Measurements from ENCODE around the gene SOX15.

The SOX15 gene

DNA sequence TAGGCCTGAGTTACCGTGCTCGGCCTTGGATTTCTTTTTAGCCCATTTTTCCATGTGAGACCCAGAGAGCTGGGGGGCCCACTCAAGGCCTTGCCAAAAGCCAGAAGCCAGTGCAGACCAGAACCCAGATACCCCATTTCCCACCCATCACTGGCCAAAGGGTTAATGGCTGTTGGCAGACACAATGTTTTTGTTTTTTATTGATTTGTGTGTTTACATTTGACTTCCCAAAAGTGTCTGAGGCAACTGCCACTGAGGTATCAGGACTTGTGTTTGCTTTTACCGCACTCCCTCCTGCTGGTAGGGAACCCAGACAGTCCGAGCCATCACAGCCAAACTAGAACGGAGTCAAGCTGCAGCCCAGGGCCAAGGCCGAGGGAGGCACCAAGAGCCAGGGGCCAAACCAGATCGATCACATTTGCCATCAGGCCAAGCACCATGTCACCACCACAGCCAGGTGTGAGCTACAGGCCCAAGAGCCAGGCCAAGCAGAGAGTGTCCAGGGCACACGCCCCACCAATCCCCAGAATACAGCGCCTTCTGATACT is 48.7 kb downstream of the SOX15 start:
- TF ChIP-seq SNAI2 (CRISPR knock-in tag; IDR thresholded peaks at IDR 0.05) = no peak
- TF ChIP-seq ZNF70 (CRISPR knock-in tag; IDR thresholded peaks at IDR 0.05) = no peak
- no peak for TF ChIP-seq PPARA (CRISPR knock-in tag; IDR thresholded peaks at IDR 0.05; ENCODE audit: borderline replicate concordance)
- TF ChIP-seq CREB5 (CRISPR knock-in tag; IDR thresholded peaks at IDR 0.05; ENCODE audit: low read depth) = no peak
- TF ChIP-seq TSHZ2 (CRISPR knock-in tag; IDR thresholded peaks at IDR 0.05) = no peak
- TF ChIP-seq TCF4 (CRISPR knock-in tag; IDR thresholded peaks at IDR 0.05; ENCODE audit: borderline replicate concordance) = no peak
- no peak for TF ChIP-seq TOX (CRISPR knock-in tag; IDR thresholded peaks at IDR 0.05; ENCODE audit: borderline replicate concordance)
- TF ChIP-seq RARB (CRISPR knock-in tag; IDR thresholded peaks at IDR 0.05) = no peak
- TF ChIP-seq ZNF565 (CRISPR knock-in tag; conservative IDR thresholded peaks at IDR 0.05; ENCODE audit: low read depth) = no peak
- no peak for TF ChIP-seq ARNTL (CRISPR knock-in tag; IDR thresholded peaks at IDR 0.05; ENCODE audit: borderline replicate concordance, low read depth)
- no peak for TF ChIP-seq GLIS3 (CRISPR knock-in tag; IDR thresholded peaks at IDR 0.05)
- ATAC-seq = no peak

DNA sequence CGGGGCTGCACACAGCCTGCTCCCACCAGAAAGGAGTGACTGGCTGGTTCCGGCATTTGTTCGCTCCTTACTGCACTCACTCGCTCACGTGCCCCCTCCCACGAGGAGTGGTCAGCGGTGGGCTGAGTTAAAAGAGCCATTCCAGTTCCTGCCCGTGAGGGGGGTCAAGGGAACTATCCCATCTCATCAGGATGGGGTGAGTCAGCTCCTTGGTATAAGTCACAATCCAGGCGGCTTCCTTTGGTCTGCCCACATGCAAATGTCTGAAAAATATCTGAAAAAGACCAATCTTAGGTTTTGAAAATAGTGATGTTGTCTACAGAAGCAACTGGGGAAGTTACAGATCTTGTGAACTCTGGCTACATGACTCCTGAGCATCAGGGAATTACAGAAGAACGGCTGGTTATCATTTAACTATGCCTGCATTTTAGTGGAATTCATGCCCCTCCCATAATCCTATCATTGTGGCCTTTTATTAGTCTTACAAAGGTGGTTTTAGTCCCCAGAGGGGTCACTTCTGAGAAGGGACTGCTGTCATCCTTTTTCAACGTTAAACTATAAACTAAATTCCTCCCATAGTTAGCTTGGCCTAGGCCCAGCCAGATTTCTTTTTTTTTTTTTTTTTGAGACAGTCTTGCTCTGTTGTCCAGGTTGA is 50.9 kb downstream of the SOX15 start:
- no peak for ATAC-seq
- no peak for TF ChIP-seq TCF4 (CRISPR knock-in tag; IDR thresholded peaks at IDR 0.05; ENCODE audit: borderline replicate concordance)
- TF ChIP-seq, protein P1, sequence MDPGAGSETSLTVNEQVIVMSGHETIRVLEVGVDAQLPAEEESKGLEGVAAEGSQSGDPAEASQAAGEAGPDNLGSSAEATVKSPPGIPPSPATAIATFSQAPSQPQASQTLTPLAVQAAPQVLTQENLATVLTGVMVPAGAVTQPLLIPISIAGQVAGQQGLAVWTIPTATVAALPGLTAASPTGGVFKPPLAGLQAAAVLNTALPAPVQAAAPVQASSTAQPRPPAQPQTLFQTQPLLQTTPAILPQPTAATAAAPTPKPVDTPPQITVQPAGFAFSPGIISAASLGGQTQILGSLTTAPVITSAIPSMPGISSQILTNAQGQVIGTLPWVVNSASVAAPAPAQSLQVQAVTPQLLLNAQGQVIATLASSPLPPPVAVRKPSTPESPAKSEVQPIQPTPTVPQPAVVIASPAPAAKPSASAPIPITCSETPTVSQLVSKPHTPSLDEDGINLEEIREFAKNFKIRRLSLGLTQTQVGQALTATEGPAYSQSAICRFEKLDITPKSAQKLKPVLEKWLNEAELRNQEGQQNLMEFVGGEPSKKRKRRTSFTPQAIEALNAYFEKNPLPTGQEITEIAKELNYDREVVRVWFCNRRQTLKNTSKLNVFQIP (CRISPR knock-in tag; IDR thresholded peaks at IDR 0.05; ENCODE audit: borderline replicate concordance, low read depth) = no peak
- TF ChIP-seq ZNF70 (CRISPR knock-in tag; IDR thresholded peaks at IDR 0.05) = no peak
- no peak for TF ChIP-seq ISL1 (CRISPR knock-in tag; IDR thresholded peaks at IDR 0.05)
- no peak for TF ChIP-seq ZNF8 (CRISPR knock-in tag; IDR thresholded peaks at IDR 0.05)
